NCI-H2107 (cell line): ENCODE results near the gene LSM11.

Experiments used
- DNase-seq: peaks from one replicate; lab custom pipeline; 2025; lab: John Stamatoyannopoulos, UW

The LSM11 gene

DNA sequence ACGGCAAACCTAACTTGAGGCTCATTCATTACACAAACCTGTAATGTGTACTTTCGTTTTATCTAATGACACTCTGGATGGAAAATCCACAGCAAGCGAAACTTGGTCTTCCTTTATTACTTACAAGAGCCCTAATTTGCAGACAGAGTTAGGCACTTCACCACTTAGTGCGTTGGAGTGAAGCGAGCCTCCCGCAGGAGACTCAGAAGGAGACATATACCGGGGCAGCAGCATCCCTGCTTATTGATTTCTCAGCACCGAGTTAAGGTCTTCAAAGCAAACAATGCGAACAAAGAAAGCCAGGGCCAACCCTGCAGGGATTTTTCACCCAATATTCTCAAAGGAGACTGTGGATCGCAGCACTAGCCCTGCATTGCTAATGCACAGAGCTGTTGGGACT is 28.6 kb downstream of the LSM11 start:
- no peak for DNase-seq

DNA sequence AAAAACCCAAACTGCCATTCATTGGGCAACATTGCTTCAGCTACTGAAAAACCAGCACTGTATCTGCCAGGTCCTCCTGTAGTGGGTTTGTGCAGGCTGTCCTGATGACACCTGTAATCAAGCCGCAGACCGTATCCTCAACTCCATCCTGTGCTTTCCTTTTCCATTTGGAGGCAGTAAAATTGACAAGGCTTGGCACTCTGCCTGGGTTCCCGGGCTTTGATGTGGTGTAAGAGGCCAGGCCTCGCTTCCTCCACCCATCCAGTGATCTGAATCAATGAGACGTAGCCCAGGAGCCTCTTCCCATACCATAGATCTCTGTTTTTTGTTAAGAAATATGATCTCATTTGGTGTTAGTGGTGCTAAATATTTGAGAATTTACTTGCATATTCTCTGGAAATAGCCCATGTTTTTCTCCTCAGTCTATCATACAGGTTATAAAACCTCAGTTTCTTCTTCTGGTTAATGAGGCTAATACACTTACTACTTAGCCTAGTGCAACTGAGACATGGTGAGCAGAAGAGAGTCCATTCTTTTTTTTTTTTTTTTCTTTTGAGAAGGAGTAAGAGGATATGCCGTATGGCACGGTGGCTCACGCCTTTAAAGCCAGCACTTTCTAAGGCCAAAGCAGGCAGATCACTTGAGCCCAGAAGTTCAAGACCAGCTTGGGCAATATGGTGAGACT is 34.8 kb downstream of the LSM11 start:
- DNase-seq, result peak; percentile 24

DNA sequence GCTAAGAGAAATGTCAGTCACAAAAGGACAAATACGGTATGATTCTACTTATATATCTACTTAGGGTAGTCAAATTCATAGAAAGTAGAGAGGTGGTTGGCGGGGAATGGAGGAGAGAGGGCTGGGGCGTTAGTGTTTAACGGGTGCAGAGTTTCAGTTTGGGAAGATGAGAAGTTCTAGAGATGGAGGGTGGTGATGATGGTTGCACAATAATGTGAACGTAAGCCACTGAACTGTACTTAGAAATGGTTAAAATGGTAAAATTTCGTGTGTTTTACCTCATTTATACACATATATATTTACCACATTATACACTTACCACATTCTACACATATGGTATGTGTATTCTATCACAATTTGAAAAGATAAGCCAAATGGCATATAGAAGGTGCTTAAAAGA is 35.7 kb downstream of the LSM11 start:
- DNase-seq, result no peak

DNA sequence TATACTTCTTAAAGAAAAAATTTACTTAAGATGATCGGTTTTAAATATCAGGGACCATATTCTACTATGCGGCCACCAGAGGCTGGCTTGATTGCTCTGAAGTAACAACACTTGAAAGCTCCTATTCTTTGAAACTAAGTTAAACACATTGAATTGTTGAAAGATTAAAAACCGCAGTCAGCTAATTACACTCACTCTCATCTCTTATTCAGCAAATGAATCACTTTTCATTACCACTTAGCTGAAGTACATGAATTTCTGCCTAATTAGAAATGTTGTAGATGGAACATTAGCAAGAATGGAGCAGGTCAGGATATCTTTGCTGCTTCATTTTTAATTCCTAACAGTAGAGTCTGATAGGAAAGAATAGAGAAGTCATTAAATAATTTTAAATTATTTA is 42.3 kb downstream of the LSM11 start:
- DNase-seq, result no peak

DNA sequence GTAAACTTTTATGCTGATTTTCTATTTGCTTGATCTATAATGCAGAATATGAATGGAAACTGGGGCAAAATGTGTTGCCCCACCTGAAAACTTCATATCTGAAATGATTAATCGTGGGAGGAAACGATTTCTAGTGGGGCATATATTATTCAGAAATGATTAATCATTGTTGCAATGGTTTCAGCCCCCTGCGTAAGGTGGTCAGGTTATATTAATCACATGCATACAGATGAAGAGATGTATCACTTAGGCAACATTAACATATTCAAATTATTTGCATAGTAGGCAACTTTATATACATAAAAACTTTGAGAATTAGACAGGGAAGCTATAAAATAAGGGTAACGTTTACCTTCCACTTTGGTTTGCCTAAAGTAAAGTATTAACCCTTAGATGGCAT is 49.8 kb downstream of the LSM11 start:
- DNase-seq, result no peak

DNA sequence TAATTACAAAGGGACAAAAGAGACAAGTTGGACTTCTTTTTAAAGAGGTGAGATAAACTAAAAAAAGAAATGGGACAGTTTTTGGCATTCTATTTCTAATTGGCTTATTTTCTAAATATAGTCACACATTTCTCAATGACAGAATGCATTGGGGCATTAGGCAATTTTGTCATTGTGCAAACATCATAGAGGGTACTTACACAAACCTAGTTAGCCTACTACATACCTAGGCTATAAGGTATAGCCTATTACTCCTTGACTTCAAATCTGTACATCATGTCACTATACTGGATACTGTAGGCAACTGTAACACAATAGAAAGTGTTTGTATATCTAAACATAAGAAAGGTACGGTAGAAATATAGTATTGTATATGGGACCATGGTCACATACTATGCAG is 56.1 kb downstream of the LSM11 start:
- no peak for DNase-seq

DNA sequence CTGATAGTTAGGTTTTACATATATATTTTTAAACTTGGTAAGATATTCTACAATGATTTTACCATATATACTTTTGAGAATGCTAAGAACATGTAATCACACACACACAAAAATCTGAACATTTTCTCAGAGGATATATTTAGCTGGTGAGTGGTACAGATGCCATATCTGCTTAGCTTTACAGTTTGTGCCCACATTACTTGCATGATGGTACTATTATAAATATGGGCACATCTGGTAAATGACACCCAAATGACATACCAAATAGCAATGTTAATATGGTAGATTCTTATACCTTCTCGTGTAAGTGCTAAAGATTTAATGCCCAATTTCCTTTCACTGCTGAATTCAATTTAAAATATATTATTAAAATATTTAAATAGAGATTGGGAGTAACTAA is 56.6 kb downstream of the LSM11 start:
- no peak for DNase-seq

DNA sequence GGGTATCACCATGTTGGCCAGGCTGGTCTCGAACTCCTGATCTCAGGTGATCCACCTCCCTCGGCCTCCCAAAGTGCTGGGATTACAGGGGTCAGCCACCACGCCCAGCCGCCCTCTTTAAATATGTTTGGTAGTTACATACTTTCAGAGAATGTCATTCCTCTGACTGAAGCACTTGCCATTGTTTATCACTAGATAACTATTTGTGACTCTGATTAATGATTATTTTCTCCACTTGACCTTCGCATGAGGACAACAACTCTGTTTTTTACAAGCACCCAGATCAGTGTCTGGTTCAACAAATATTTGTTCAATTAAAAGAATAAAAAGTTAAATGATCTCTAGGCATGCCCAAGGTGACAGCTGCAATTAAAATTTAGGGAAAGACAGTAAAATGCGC is 59.2 kb downstream of the LSM11 start:
- no peak for DNase-seq

DNA sequence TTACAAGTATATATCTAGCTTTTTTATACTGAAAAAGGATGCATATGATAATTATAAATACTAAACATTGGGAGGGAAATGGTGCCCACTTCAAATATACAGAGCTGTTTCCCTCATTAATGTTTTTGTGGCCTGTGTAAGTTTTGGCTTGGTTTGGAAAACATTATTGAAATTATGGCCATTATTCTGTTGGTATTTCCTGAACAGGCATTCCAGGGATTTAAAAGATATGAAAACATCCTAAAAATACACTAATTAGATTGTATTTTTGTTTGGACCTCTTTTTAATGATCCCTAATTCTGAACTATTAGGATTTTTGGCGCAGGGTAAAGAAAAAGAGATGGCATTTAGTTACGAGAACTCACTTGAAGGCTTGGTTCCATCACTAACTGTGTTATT is 64.5 kb downstream of the LSM11 start:
- no peak for DNase-seq
